ENCODE measurements around the gene SHROOM2.

- TF ChIP-seq POLR2AphosphoS5 (IDR thresholded peaks at IDR 0.05), result no peak
- TF ChIP-seq CTCF (IDR thresholded peaks at IDR 0.05), result no peak
- TF ChIP-seq POLR2A (IDR thresholded peaks at IDR 0.05), result no peak
- TF ChIP-seq EP300 (IDR thresholded peaks at IDR 0.05), result no peak
Observed at GRCh38 chrX:9765072-9765736, 21.0 kb upstream of the SHROOM2 start.
